Measurements from ENCODE around the gene MYO5C. TPM values are rescaled to one million over a fixed set of nuclear protein-coding genes. Genes with fewer than 3 reads are reported as not detected.

MYO5C gene
- total RNA-seq, 4 donors from 2014 or later = 1.2 to 4.3 (median 2.9) TPM

DNA sequence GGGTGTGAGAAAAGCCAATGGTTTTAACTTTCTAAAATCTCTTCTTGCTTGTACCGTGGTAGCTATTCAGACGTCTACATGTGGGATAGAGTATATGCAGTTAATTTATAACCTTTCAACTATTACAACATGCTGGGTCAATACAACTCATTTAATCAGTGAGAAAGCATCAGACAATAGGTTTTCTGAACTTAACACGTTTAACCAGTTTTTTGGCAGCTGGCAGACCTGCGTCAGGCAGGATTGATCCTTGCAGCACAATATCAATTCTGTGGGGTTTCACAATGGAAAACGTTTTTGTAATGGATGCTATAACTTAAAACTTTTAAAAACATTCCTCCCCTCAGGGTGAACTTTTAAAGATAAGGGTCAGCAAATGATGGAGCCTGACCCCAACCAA is 110.9 kb downstream of the MYO5C start:
- Histone ChIP-seq H3K27ac (no peak overlapping the region), H3K9me3 (no peaks in the 10 kb centered on the region), H3K27me3 (peaks cover 0 to 9% (median 0%) of the 10 kb centered on the region in 3 donors), H3K36me3 (no peaks in the 10 kb centered on the region), H3K4me3 (no peak overlapping the region), H3K4me1 (peaks cover 4 to 5% of the 10 kb centered on the region in 2 donors)
- ATAC-seq (no peak), DNase-seq (no peak)
- TF ChIP-seq, protein P1, sequence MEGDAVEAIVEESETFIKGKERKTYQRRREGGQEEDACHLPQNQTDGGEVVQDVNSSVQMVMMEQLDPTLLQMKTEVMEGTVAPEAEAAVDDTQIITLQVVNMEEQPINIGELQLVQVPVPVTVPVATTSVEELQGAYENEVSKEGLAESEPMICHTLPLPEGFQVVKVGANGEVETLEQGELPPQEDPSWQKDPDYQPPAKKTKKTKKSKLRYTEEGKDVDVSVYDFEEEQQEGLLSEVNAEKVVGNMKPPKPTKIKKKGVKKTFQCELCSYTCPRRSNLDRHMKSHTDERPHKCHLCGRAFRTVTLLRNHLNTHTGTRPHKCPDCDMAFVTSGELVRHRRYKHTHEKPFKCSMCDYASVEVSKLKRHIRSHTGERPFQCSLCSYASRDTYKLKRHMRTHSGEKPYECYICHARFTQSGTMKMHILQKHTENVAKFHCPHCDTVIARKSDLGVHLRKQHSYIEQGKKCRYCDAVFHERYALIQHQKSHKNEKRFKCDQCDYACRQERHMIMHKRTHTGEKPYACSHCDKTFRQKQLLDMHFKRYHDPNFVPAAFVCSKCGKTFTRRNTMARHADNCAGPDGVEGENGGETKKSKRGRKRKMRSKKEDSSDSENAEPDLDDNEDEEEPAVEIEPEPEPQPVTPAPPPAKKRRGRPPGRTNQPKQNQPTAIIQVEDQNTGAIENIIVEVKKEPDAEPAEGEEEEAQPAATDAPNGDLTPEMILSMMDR (IDR thresholded peaks at IDR 0.05 in 4 of 5, conservative IDR thresholded peaks at IDR 0.05 in 1 of 5) = no peak
- no peak for TF ChIP-seq POLR2A (IDR thresholded peaks at IDR 0.05)
- intact Hi-C loops (cut with DNase I; ENCODE audit: low total_unique reads) = loop anchor here (10.0 kb wide), 1 partner anchor 80 kb away; no protein-coding TSS in a partner anchor
- in situ Hi-C loops (cut with MboI; ENCODE audit: low sequenced_read_pairs in 4 of 4) = no loop called here

DNA sequence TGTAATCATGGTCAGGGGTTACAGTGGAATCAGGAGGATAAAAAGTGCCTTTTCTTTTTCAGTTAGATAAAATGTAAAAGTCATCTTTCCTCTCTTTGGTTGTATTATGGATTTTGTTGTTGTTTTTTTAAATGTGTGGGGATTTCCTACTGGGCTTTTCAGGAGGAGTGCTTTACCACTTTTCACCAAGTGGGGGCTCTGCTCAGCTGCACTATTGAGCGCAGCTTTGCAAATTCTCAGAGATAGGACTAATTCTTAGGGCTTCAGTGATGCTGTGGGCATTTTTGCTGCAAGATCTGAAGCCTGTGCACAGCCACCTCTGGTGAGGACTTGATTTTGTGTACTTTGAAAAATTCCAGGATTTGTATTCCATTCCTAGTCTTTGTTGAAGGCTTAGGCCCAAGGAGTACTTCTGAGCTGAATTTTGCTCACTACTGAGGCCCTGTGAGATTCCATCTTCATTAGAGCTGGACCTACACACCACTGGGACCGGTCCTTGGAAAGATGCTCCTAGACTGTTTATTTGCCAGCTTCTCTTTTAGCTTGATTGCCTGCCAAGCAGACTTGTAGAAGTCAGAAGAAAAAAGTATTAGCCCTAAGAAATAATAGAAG is 111.9 kb downstream of the MYO5C start:
- H3K27ac ChIP-seq = no peak overlapping the region
- in situ Hi-C loops (cut with MboI; ENCODE audit: low sequenced_read_pairs in 4 of 4) (no loop called here), intact Hi-C loops (cut with DNase I; ENCODE audit: low total_unique reads) (loop anchor here (2.0 to 10.0 kb wide), 2 partner anchors 43 to 79 kb away; no protein-coding TSS in a partner anchor)
- ATAC-seq (no peak), DNase-seq (no peak)
- no peak overlapping the region for H3K4me3 ChIP-seq
- H3K4me1 ChIP-seq = peaks cover 4 to 10% of the 10 kb centered on the region in 2 donors
- peaks cover 0 to 15% (median 0%) of the 10 kb centered on the region in 3 donors for H3K27me3 ChIP-seq
- TF ChIP-seq, protein P1 (IDR thresholded peaks at IDR 0.05 in 4 of 5, conservative IDR thresholded peaks at IDR 0.05 in 1 of 5) = peak in 4 of 5 experiments; percentile 20 to 66 (median 44)
- TF ChIP-seq POLR2A (IDR thresholded peaks at IDR 0.05) = no peak
- H3K9me3 ChIP-seq = no peaks in the 10 kb centered on the region
- no peaks in the 10 kb centered on the region for H3K36me3 ChIP-seq

DNA sequence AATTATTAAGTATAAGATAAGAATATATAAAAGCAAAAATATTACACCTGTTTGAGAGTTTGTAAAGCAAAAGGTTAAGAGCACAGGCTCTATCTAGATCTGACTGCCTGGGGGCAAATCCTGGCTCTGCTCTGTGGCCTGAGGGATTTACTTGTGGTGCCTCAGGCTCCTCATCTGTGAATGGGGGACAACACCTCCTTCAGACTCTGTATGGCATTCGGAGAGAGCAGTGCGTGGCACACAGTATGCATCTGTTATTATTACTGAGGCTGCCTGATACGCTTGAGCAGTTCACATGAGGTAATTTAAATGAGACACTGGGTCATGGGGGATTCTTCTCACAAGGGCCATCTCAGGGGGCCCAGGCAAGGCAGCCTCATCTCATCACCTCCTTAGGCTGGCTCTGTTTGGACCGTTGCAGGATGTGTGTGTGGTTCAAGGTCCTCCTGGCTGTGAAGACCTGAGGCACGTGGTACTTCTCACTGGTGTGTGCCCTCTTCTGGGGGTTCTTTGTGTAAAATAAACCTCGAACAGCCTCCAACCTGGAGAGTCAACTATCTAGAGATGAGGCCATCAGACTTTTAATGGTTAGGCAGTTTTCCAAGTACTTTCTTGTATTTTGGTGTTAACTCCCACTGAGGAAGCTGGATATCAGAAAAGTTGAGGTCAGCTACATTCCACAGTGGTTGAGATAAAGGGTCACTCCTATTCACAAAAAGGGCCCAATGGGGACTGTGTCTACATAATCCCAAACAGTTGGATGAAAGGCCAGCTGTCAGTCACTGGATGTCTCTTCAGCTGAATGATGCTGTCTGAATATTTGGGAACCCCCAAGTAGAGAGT is 113.4 kb downstream of the MYO5C start:
- Histone ChIP-seq H3K36me3 (no peaks in the 10 kb centered on the region), H3K27ac (no peak overlapping the region), H3K4me1 (peaks cover 4 to 11% of the 10 kb centered on the region in 2 donors), H3K27me3 (peaks cover 0 to 18% (median 0%) of the 10 kb centered on the region in 3 donors), H3K9me3 (no peaks in the 10 kb centered on the region), H3K4me3 (no peak overlapping the region)
- intact Hi-C loops (cut with DNase I; ENCODE audit: low total_unique reads) (loop anchor here (2.0 to 10.0 kb wide), 2 partner anchors 45 to 77 kb away; no protein-coding TSS in a partner anchor), in situ Hi-C loops (cut with MboI; ENCODE audit: low sequenced_read_pairs in 4 of 4) (no loop called here)
- ATAC-seq = no peak
- TF ChIP-seq, protein P1 (IDR thresholded peaks at IDR 0.05 in 4 of 5, conservative IDR thresholded peaks at IDR 0.05 in 1 of 5) = no peak
- no peak for TF ChIP-seq POLR2A (IDR thresholded peaks at IDR 0.05)
- DNase-seq = no peak

DNA sequence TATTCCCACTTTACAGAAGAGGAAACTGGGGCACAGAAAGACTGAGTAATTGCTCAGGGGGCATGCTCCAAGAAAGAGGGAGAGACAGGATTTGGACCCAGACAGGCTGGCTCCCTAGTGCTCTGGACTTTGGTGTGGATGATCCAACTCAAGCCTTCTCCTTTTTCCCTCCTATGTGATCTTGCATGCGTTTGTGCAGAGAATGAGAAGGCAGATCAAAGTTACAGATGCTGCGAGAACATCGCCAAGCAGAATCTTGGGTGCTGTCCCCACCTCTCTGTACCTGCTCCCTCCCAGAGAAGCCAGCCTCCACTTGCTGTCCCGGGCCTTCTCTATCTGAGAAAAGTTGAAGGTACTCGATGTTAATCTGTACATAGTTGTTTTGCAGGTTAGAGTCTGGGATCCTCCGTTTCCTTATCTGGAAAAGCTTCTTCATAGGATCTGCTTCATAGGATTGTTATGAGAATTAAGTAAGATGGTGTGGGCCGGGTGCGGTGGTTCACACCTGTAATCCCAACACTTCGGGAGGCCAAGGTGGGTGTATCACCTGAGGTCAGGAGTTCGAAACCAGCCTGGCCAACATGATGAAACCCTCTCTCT is 114.7 kb downstream of the MYO5C start:
- Histone ChIP-seq H3K27ac (no peak overlapping the region), H3K4me1 (peaks cover 4 to 11% of the 10 kb centered on the region in 2 donors), H3K4me3 (no peak overlapping the region), H3K36me3 (no peaks in the 10 kb centered on the region), H3K27me3 (peaks cover 0 to 18% (median 0%) of the 10 kb centered on the region in 3 donors), H3K9me3 (no peaks in the 10 kb centered on the region)
- ATAC-seq = no peak
- in situ Hi-C loops (cut with MboI; ENCODE audit: low sequenced_read_pairs in 4 of 4) (no loop called here), intact Hi-C loops (cut with DNase I; ENCODE audit: low total_unique reads) (loop anchor here (10.0 kb wide), 1 partner anchor 76 kb away; no protein-coding TSS in a partner anchor)
- DNase-seq = no peak
- TF ChIP-seq, protein P1 (IDR thresholded peaks at IDR 0.05 in 4 of 5, conservative IDR thresholded peaks at IDR 0.05 in 1 of 5) = no peak
- no peak for TF ChIP-seq POLR2A (IDR thresholded peaks at IDR 0.05)

Data from gastrocnemius medialis (tissue), 4 donors.